H9 (cell line): ENCODE measurements around the gene INPP5A. TPM values are rescaled to one million over a fixed set of nuclear protein-coding genes. Genes with fewer than 3 reads are reported as not detected.

ENCODE experiments used
- DNase-seq: peaks from one replicate; pipeline ENCODE4 v3.0.0-alpha.2; 2017
- H2AFZ ChIP-seq: one replicate; pipeline ENCODE4 v1.6.1; 2013; ENCODE audit warnings: mild to moderate bottlenecking, low read length, control low read depth, moderate library complexity
- H2AK5ac ChIP-seq: 2 replicates; pipeline ENCODE4 v1.6.1; 2013; ENCODE audit warnings: low read length, control low read depth, mixed read lengths; ENCODE audit not compliant: insufficient read length
- H2BK120ac ChIP-seq: one replicate; pipeline ENCODE4 v1.6.1; 2013; ENCODE audit warnings: low read depth, mild to moderate bottlenecking, low read length, control low read depth, inconsistent platforms; ENCODE audit not compliant: poor library complexity, severe bottlenecking
- H2BK12ac ChIP-seq: 2 replicates; pipeline ENCODE4 v1.6.1; 2013; ENCODE audit warnings: low read length, control low read depth, mixed read lengths, low read depth; ENCODE audit not compliant: insufficient read length
- H2BK15ac ChIP-seq: 2 replicates; pipeline ENCODE4 v1.6.1; 2013; ENCODE audit warnings: low read depth, low read length, control low read depth
- H2BK20ac ChIP-seq: one replicate; pipeline ENCODE4 v1.6.1; 2013; ENCODE audit warnings: low read depth, mild to moderate bottlenecking, low read length, control low read depth, inconsistent platforms; ENCODE audit not compliant: poor library complexity, severe bottlenecking
- H2BK5ac ChIP-seq: 2 replicates; pipeline ENCODE4 v1.6.1; 2013; ENCODE audit warnings: low read length, control low read depth, mixed read lengths; ENCODE audit not compliant: insufficient read length
- H3K14ac ChIP-seq: 2 replicates; pipeline ENCODE4 v1.6.1; 2013; ENCODE audit warnings: low read length, control low read depth; ENCODE audit not compliant: insufficient read depth
- H3K18ac ChIP-seq: 2 replicates; pipeline ENCODE4 v1.6.1; 2013; ENCODE audit warnings: low read depth, mild to moderate bottlenecking, mixed read lengths, low read length, control low read depth; ENCODE audit not compliant: insufficient read length
- H3K23ac ChIP-seq: 2 replicates; pipeline ENCODE4 v1.6.1; 2013; ENCODE audit warnings: low read length, control low read depth, mixed read lengths, low read depth; ENCODE audit not compliant: insufficient read length
- H3K23me2 ChIP-seq: 2 replicates; pipeline ENCODE4 v1.6.1; 2013; ENCODE audit warnings: low read depth, mild to moderate bottlenecking, mixed read lengths, low read length, control low read depth; ENCODE audit not compliant: insufficient read length, poor library complexity, severe bottlenecking
- H3K27ac ChIP-seq: 2 replicates; pipeline ENCODE4 v1.5.1; 2013; ENCODE audit warnings: low read length, control low read depth, mixed read lengths, low read depth; ENCODE audit not compliant: insufficient read length
- H3K27me3 ChIP-seq: 2 replicates; pipeline ENCODE4 v1.6.1; 2013; ENCODE audit warnings: low read length, control low read depth, inconsistent platforms; ENCODE audit not compliant: insufficient read depth
- H3K4ac ChIP-seq: 2 replicates; pipeline ENCODE4 v1.6.1; 2013; ENCODE audit warnings: low read depth, mild to moderate bottlenecking, control low read depth, inconsistent platforms, low read length, moderate library complexity
- H3K4me1 ChIP-seq: 2 replicates; pipeline ENCODE4 v1.6.1; 2013; ENCODE audit warnings: low read length, control low read depth, inconsistent platforms; ENCODE audit not compliant: insufficient read depth
- H3K4me2 ChIP-seq: 2 replicates; pipeline ENCODE4 v1.6.1; 2013; ENCODE audit warnings: low read length, control low read depth, mixed read lengths; ENCODE audit not compliant: insufficient read length, insufficient read depth
- H3K56ac ChIP-seq: 2 replicates; pipeline ENCODE4 v1.6.1; 2013; ENCODE audit warnings: low read depth, mild to moderate bottlenecking, mixed read lengths, low read length, control low read depth; ENCODE audit not compliant: insufficient read length
- H3K79me1 ChIP-seq: 2 replicates; pipeline ENCODE4 v1.6.1; 2013; ENCODE audit warnings: low read depth, mild to moderate bottlenecking, moderate library complexity, low read length, control low read depth, inconsistent platforms; ENCODE audit not compliant: insufficient read depth, poor library complexity, severe bottlenecking
- H3K79me2 ChIP-seq: 2 replicates; pipeline ENCODE4 v1.6.1; 2013; ENCODE audit warnings: low read length, control low read depth, inconsistent platforms; ENCODE audit not compliant: insufficient read depth
- H3K9ac ChIP-seq: 2 replicates; pipeline ENCODE4 v1.6.1; 2013; ENCODE audit warnings: low read length, control low read depth, mixed read lengths; ENCODE audit not compliant: insufficient read length; ENCODE audit errors: extremely low read depth
- H3K9me3 ChIP-seq: one replicate; pipeline ENCODE4 v1.6.1; 2013; ENCODE audit warnings: low read depth, low read length, inconsistent platforms; ENCODE audit not compliant: control insufficient read depth
- H3T11ph ChIP-seq: one replicate; pipeline ENCODE4 v1.6.1; 2013; ENCODE audit warnings: mild to moderate bottlenecking, low read length, control low read depth, inconsistent platforms
- H4K20me1 ChIP-seq: one replicate; pipeline ENCODE4 v1.6.1; 2013; ENCODE audit not compliant: control insufficient read depth, insufficient read length, insufficient read depth
- H4K5ac ChIP-seq: 2 replicates; pipeline ENCODE4 v1.6.1; 2013; ENCODE audit warnings: low read depth, mild to moderate bottlenecking, mixed read lengths, low read length, control low read depth; ENCODE audit not compliant: insufficient read length
- H4K8ac ChIP-seq: replicated peaks from 2 replicates; pipeline ENCODE4 v1.6.1; 2013; ENCODE audit warnings: low read length, control low read depth, mixed read lengths, low read depth; ENCODE audit not compliant: insufficient read length
- H4K91ac ChIP-seq: 2 replicates; pipeline ENCODE4 v1.6.1; 2013; ENCODE audit warnings: low read depth, mild to moderate bottlenecking, moderate library complexity, mixed read lengths, low read length, control low read depth; ENCODE audit not compliant: insufficient read length
- H3K27ac Mint-ChIP-seq, 3 experiments: 2 replicates in 2 of 3; 3 replicates in 1 of 3; pipeline ENCODE4 v1.8.0; 2020 to 2021; ENCODE audit warnings: mixed read lengths in 3 of 3, mild to moderate bottlenecking in 1 of 3, moderate library complexity in 1 of 3
- H3K27me3 Mint-ChIP-seq: 2 replicates; pipeline ENCODE4 v1.8.0; 2021; ENCODE audit warnings: low read depth, mild to moderate bottlenecking, moderate library complexity, mixed read lengths
- H3K36me3 Mint-ChIP-seq, 3 experiments: 2 replicates in 2 of 3; 3 replicates in 1 of 3; pipeline ENCODE4 v1.8.0; 2020 to 2021; ENCODE audit warnings: low read depth in 3 of 3, mixed read lengths in 3 of 3; ENCODE audit not compliant: insufficient read depth in 1 of 3
- H3K4me1 Mint-ChIP-seq, 2 experiments: 2 replicates each; pipeline ENCODE4 v1.8.0; 2020; ENCODE audit warnings: mixed read lengths in 2 of 2
- H3K4me3 Mint-ChIP-seq, 2 experiments: 2 replicates in 1 of 2; 3 replicates in 1 of 2; pipeline ENCODE4 v1.8.0; 2020 to 2021; ENCODE audit warnings: mild to moderate bottlenecking in 2 of 2, mixed read lengths in 2 of 2, moderate library complexity in 1 of 2
- H3K9me3 Mint-ChIP-seq, 2 experiments: 2 replicates in 1 of 2; 3 replicates in 1 of 2; pipeline ENCODE4 v1.8.0; 2020; ENCODE audit warnings: mild to moderate bottlenecking in 2 of 2, mixed read lengths in 2 of 2, moderate library complexity in 1 of 2
- WGBS: extraction: QIAGEN DNeasy Blood & Tissue Kit; methylation state at CpG from one replicate; pipeline ENCODE4 v1.1.7; 2013; ENCODE audit warnings: missing lambda C conversion rate, low lambda C conversion rate, mixed read lengths; ENCODE audit not compliant: insufficient read length; ENCODE audit errors: extremely low coverage; 5-methylcytosine and 5-hydroxymethylcytosine counted together
- total RNA-seq: library from RNA; stranded (reverse); gene quantifications from 2 replicates; pipeline ENCODE4 v1.2.1, GENCODE V29; 2021
- TF ChIP-seq, protein P1 (sequence below): fragments of 200-600 bp; sonication (generic); conservative IDR thresholded peaks from 3 replicates; pipeline ENCODE4 v1.8.0; 2021; ENCODE audit warnings: antibody characterized with exemption, mild to moderate bottlenecking

Gene INPP5A
- total RNA-seq, 1 experiment from 2014 or later = 17.7 TPM

DNA sequence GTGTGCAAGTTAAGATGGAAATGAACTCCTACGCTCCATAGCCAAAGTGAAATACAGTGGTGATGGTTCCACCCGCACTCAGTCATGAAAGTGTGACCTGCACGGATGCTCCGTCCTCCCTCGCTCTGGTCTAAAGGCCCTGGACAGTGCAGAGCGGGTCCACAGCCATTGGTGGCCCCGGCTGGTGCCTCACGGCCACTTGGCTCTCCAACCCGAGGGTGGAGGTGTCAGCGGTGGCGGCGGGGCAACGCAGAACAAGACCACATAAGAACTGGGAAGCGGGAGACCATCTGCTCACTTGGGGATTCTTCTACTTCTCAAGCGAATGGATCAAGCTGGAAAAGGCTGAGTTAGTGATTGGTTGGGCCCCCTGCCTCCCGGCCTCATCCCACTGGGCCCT is 187.6 kb downstream of the INPP5A start:
- no peak overlapping the region for H3K27ac ChIP-seq
- no peak overlapping the region for H3K9ac ChIP-seq
- no peaks in the 10 kb centered on the region for H3K27me3 ChIP-seq
- H4K5ac ChIP-seq = no peak overlapping the region
- no peaks in the 10 kb centered on the region for H3K4me1 ChIP-seq
- H2BK20ac ChIP-seq = no peak overlapping the region
- H2BK15ac ChIP-seq = no peak overlapping the region
- no peak overlapping the region for H2AK5ac ChIP-seq
- no peak overlapping the region for H2AFZ ChIP-seq
- H2BK12ac ChIP-seq = no peak overlapping the region
- H2BK120ac ChIP-seq = no peak overlapping the region
- DNase-seq = no peak
- H3T11ph ChIP-seq = no peak overlapping the region
- H3K9me3 Mint-ChIP-seq = no peaks in the 10 kb centered on the region
- no peak overlapping the region for H3K56ac ChIP-seq
- TF ChIP-seq, protein P1, sequence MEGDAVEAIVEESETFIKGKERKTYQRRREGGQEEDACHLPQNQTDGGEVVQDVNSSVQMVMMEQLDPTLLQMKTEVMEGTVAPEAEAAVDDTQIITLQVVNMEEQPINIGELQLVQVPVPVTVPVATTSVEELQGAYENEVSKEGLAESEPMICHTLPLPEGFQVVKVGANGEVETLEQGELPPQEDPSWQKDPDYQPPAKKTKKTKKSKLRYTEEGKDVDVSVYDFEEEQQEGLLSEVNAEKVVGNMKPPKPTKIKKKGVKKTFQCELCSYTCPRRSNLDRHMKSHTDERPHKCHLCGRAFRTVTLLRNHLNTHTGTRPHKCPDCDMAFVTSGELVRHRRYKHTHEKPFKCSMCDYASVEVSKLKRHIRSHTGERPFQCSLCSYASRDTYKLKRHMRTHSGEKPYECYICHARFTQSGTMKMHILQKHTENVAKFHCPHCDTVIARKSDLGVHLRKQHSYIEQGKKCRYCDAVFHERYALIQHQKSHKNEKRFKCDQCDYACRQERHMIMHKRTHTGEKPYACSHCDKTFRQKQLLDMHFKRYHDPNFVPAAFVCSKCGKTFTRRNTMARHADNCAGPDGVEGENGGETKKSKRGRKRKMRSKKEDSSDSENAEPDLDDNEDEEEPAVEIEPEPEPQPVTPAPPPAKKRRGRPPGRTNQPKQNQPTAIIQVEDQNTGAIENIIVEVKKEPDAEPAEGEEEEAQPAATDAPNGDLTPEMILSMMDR = no peak
- peaks cover 7 to 8% of the 10 kb centered on the region in 2 experiments; a peak in 3 of 4 replicates for H3K4me1 Mint-ChIP-seq
- no CpG with 5 or more reads among the region's 16 CpGs for WGBS
- no peak overlapping the region for H2BK5ac ChIP-seq
- no peak overlapping the region for H3K14ac ChIP-seq
- H4K20me1 ChIP-seq = no peaks in the 10 kb centered on the region
- no peak overlapping the region for H3K4me3 Mint-ChIP-seq
- no peak overlapping the region for H3K4ac ChIP-seq
- no peak overlapping the region for H4K91ac ChIP-seq
- H4K8ac ChIP-seq = no peak overlapping the region
- H3K23ac ChIP-seq = no peak overlapping the region
- H3K4me2 ChIP-seq = no peak overlapping the region
- H3K79me2 ChIP-seq = no peaks in the 10 kb centered on the region
- no peaks in the 10 kb centered on the region; a peak in 2 of 7 replicates for H3K36me3 Mint-ChIP-seq
- no peak overlapping the region; a peak in 1 of 7 replicates for H3K27ac Mint-ChIP-seq
- H3K23me2 ChIP-seq = no peaks in the 10 kb centered on the region
- no peaks in the 10 kb centered on the region for H3K9me3 ChIP-seq
- H3K27me3 Mint-ChIP-seq = no peaks in the 10 kb centered on the region
- H3K18ac ChIP-seq = no peak overlapping the region
- no peaks in the 10 kb centered on the region for H3K79me1 ChIP-seq
